GM12892 (cell line): ENCODE data around the gene ARHGAP12.

ENCODE experiments used
- POLR2A ChIP-seq: IDR thresholded peaks from 2 replicates; pipeline ENCODE4 v1.6.1; 2011; ENCODE audit warnings: low read depth, low read length, control low read depth
- POLR2AphosphoS5 ChIP-seq: IDR thresholded peaks from 2 replicates; pipeline ENCODE4 v1.6.1; 2011; ENCODE audit warnings: low read depth, low read length, control low read depth

GRCh38 chr10:31927565-31927883, 1.1 kb downstream of the ARHGAP12 start:
- TF ChIP-seq POLR2A, result no peak
- no peak for TF ChIP-seq POLR2AphosphoS5
